Fibroblast of pulmonary artery (primary cell): ENCODE results near the gene CACNB2.

Source experiments
- DNase-seq: peaks from one replicate; pipeline ENCODE4 v3.0.0-alpha.2; 2010; ENCODE audit warnings: low read depth
- H3K4me3 ChIP-seq: replicated peaks from 2 replicates; pipeline ENCODE4 v1.5.1; 2011; ENCODE audit warnings: low read depth, mild to moderate bottlenecking, control low read depth, low read length, moderate library complexity
- CTCF ChIP-seq: IDR thresholded peaks from 2 replicates; pipeline ENCODE4 v1.5.1; 2011; ENCODE audit warnings: mild to moderate bottlenecking, control low read depth, low read length, inconsistent platforms; ENCODE audit errors: missing control alignments

Gene CACNB2

GRCh38 chr10:18369859-18370473, 229.7 kb downstream of the CACNB2 start:
- TF ChIP-seq CTCF: no peak
- H3K4me3 ChIP-seq: no peak overlapping the region
- no peak for DNase-seq

- DNase-seq: no peak
- TF ChIP-seq CTCF: no peak
- H3K4me3 ChIP-seq: no peak overlapping the region
Observed at GRCh38 chr10:18376650-18377049, 236.4 kb downstream of the CACNB2 start.

GRCh38 chr10:18377898-18378297, 237.7 kb downstream of the CACNB2 start:
- H3K4me3 ChIP-seq: no peak overlapping the region
- no peak for DNase-seq
- no peak for TF ChIP-seq CTCF

- no peak overlapping the region for H3K4me3 ChIP-seq
- TF ChIP-seq CTCF: no peak
- no peak for DNase-seq
Observed at GRCh38 chr10:18378766-18379165, 238.5 kb downstream of the CACNB2 start.

- no peak overlapping the region for H3K4me3 ChIP-seq
- no peak for TF ChIP-seq CTCF
- no peak for DNase-seq
Observed at GRCh38 chr10:18381679-18382078, 241.5 kb downstream of the CACNB2 start.

GRCh38 chr10:18397906-18398305, 257.7 kb downstream of the CACNB2 start:
- no peak for DNase-seq
- TF ChIP-seq CTCF: no peak

GRCh38 chr10:18399158-18399557, 258.9 kb downstream of the CACNB2 start:
- DNase-seq: no peak
- no peak for TF ChIP-seq CTCF
- no peak overlapping the region for H3K4me3 ChIP-seq

More at GRCh38 chr10:18397906-18398305, 257.7 kb downstream of the CACNB2 start:
- no peak overlapping the region for H3K4me3 ChIP-seq
